Neural crest cell (in vitro differentiated cells): Measurements from ENCODE around the gene DND1. TPM values are rescaled to one million over a fixed set of nuclear protein-coding genes. Genes with fewer than 3 reads are reported as not detected.
"Not testable (repeated sequence)": the region's sequence is repeated elsewhere in the genome, so short reads cannot be mapped to it uniquely, and the experiment has no call there.

Experiments used
- DNase-seq: peaks from one replicate; pipeline ENCODE4 v3.0.0; 2021; ENCODE audit warnings: low read depth, mixed read lengths, low spot score
- H3K27ac Mint-ChIP-seq: one replicate; pipeline ENCODE4 v1.8.0; 2021; ENCODE audit warnings: mild to moderate bottlenecking, mixed read lengths; ENCODE audit not compliant: unreplicated experiment
- H3K27me3 Mint-ChIP-seq: 2 replicates; pipeline ENCODE4 v1.8.0; 2021; ENCODE audit warnings: low read depth, mild to moderate bottlenecking, mixed read lengths
- H3K36me3 Mint-ChIP-seq: 2 replicates; pipeline ENCODE4 v1.8.0; 2021; ENCODE audit warnings: low read depth, mild to moderate bottlenecking, mixed read lengths
- H3K4me1 Mint-ChIP-seq: 2 replicates; pipeline ENCODE4 v1.8.0; 2021; ENCODE audit warnings: mixed read lengths
- H3K4me3 Mint-ChIP-seq: one replicate; pipeline ENCODE4 v1.8.0; 2021; ENCODE audit warnings: mild to moderate bottlenecking, mixed read lengths
- H3K9me3 Mint-ChIP-seq: 2 replicates; pipeline ENCODE4 v1.8.0; 2021; ENCODE audit warnings: mixed read lengths
- total RNA-seq: library from RNA; stranded (reverse); gene quantifications from 2 replicates; pipeline ENCODE4 v1.2.1, GENCODE V29; 2021
- TF ChIP-seq, protein P1 (sequence below): fragments of 200-600 bp; sonication (generic); conservative IDR thresholded peaks from 2 replicates; pipeline ENCODE4 v1.5.0; 2021; ENCODE audit warnings: antibody characterized with exemption, mild to moderate bottlenecking

DND1 gene
- total RNA-seq, 1 donor from 2014 or later = 4.6 TPM

DNA sequence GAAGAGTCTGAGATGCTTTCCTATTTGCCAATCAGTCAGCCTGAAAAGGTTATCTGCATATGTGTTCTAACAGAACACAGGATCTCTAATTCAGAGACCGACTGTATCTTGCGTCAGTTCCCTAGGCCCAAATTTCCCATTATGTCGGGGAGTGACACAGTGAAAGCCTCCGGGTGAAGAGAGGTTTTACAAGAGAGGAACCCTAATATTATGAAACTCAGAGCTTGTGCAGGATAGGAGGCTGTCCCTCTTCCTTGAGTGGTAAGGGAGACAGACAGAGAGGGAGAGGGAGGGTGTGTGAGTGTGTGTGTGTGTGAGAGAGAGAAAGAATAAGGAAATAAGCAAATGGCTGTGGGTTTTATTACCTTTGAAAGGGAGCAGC, 42.3 kb downstream of the DND1 start:
- Mint-ChIP-seq H3K4me3 (no peak overlapping the region), H3K9me3 (peaks cover 7% of the 10 kb centered on the region), H3K27me3 (no peaks in the 10 kb centered on the region), H3K36me3 (peaks cover 16% of the 10 kb centered on the region), H3K27ac (peak overlapping the region; percentile 75), H3K4me1 (no peaks in the 10 kb centered on the region)
- no peak for DNase-seq
- TF ChIP-seq, protein P1, sequence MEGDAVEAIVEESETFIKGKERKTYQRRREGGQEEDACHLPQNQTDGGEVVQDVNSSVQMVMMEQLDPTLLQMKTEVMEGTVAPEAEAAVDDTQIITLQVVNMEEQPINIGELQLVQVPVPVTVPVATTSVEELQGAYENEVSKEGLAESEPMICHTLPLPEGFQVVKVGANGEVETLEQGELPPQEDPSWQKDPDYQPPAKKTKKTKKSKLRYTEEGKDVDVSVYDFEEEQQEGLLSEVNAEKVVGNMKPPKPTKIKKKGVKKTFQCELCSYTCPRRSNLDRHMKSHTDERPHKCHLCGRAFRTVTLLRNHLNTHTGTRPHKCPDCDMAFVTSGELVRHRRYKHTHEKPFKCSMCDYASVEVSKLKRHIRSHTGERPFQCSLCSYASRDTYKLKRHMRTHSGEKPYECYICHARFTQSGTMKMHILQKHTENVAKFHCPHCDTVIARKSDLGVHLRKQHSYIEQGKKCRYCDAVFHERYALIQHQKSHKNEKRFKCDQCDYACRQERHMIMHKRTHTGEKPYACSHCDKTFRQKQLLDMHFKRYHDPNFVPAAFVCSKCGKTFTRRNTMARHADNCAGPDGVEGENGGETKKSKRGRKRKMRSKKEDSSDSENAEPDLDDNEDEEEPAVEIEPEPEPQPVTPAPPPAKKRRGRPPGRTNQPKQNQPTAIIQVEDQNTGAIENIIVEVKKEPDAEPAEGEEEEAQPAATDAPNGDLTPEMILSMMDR = no peak

DNA sequence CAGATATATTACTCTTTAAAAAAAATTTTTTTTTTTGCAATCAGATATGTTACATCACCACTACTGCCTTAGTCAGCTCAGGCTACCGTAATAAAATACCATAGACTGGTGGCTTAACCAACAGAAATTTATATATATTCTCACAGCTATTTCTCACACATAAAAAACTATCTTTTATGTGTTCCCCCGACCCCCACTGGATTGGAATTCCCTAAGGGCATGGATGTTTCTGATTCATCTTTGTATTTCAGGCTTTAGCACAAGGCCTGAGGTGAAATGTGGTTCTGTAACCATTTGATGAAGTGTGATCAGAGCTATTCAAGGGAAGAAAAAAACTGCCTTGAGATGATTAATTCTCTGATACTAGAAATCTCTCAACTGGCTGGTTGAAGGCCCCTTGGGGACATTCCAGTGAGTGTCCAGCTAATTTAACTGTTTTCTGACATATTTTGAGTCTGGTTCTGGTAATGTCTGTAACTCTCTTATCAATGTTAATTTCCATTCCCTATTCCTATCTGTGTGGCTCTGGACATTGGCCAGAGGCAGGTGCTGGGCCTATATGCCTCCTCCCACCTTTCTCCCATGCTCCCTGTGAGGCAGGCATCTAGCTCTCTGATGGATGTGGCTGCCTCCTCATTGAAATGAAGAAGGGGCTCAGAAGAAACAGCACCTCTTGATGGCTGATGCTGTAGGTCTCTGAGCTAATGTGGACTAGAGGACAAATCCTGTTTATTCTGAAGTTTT, 42.9 kb downstream of the DND1 start:
- Mint-ChIP-seq H3K9me3 (peaks cover 10% of the 10 kb centered on the region), H3K4me1 (no peaks in the 10 kb centered on the region), H3K27me3 (peaks cover under 1% of the 10 kb centered on the region), H3K36me3 (peaks cover 16% of the 10 kb centered on the region), H3K27ac (peak overlapping the region; percentile 75), H3K4me3 (no peak overlapping the region)
- DNase-seq = no peak
- TF ChIP-seq, protein P1 = no peak

DNA sequence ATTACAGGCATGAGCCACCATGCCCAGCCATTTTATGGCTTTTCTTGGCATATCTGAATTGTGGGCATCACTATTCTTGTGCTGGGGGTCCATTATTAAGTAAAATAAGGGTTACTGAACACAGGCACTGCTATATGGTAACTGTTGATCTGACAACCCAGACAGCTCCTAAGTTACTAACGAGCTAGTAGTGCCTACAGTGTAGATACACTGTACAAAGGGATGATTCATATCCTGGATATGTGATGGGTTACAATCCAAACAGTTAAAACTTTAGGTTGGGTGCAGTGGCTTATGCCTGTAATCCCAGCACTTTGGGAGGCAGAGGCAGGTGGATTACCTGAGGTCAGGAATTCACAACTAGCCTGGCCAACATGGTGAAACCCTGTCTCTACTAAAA, 44.7 kb downstream of the DND1 start:
- no peak for DNase-seq
- no peak overlapping the region for H3K27ac Mint-ChIP-seq
- peaks cover 16% of the 10 kb centered on the region for H3K36me3 Mint-ChIP-seq
- TF ChIP-seq, protein P1 = no peak
- H3K4me3 Mint-ChIP-seq = no peak overlapping the region
- no peaks in the 10 kb centered on the region for H3K4me1 Mint-ChIP-seq
- peaks cover 13% of the 10 kb centered on the region for H3K9me3 Mint-ChIP-seq
- H3K27me3 Mint-ChIP-seq = peaks cover 4% of the 10 kb centered on the region

DNA sequence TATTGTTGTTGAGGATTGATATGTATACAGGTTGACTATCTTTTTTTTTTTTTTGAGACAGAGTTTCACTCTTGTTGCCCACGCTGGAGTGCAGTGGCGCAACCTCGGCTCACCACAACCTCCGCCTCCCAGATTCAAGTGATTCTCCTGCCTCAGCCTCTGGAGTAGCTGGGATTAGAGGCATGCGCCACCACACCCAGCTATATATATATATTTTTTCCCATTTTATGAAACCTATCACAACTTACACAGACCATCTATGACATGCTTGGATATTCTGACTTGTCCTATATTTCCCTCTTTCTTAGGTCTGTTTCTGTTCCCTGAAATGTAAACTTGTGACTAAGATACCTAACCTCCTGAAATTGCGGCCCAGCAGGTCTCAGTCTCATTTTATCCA, 45.4 kb downstream of the DND1 start:
- H3K4me1 Mint-ChIP-seq = no peaks in the 10 kb centered on the region
- peaks cover 7% of the 10 kb centered on the region for H3K27me3 Mint-ChIP-seq
- no peak overlapping the region for H3K27ac Mint-ChIP-seq
- DNase-seq = no peak
- H3K4me3 Mint-ChIP-seq = no peak overlapping the region
- peaks cover 16% of the 10 kb centered on the region for H3K36me3 Mint-ChIP-seq
- TF ChIP-seq, protein P1 = no peak
- peaks cover 13% of the 10 kb centered on the region for H3K9me3 Mint-ChIP-seq

DNA sequence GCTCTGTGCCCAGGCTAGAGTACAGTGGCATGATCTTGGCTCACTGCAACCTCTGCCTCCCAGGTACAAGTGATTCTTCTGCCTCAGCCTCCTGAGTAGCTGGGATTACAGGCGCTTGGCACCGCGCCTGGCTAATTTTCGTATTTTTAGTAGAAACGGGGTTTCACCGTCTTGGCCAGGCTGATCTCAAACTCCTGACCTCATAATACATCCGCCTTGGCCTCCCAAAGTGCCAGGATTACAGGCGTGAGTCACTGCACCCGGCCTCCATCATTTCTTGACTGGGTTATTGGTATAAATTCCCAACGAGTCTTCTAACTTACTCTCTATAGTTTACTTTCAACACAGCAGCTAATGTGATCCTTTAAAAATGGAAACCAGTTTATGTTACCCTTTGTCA, 48.5 kb downstream of the DND1 start:
- H3K4me1 Mint-ChIP-seq, DNase-seq, H3K36me3 Mint-ChIP-seq, H3K4me3 Mint-ChIP-seq, H3K27ac Mint-ChIP-seq: not testable (repeated sequence)
- H3K27me3 Mint-ChIP-seq = peaks cover 31% of the 10 kb centered on the region
- H3K9me3 Mint-ChIP-seq = peaks cover 16% of the 10 kb centered on the region

DNA sequence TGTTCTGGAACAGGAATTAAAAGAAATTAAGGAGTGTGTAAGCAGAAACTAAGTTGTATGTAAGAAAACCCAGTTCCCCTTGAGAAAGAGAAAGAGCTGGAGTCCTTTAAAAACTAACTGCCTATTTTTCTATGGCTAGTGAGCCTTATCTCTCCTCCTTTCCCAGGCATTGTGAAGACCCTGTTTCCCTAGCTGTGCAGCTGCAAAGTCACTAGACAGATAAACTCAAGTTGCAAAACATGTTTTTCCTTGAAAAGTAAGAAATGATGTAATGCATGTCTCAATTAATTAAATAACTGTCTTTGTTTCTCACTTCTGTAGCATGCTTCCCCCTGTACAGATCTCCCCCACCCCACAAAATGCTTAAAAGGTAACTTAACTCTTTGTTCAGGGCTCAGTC, 50.3 kb downstream of the DND1 start:
- H3K36me3 Mint-ChIP-seq, H3K4me1 Mint-ChIP-seq, H3K4me3 Mint-ChIP-seq, DNase-seq, H3K27ac Mint-ChIP-seq: not testable (repeated sequence)
- peaks cover 22% of the 10 kb centered on the region for H3K9me3 Mint-ChIP-seq
- H3K27me3 Mint-ChIP-seq = peaks cover 48% of the 10 kb centered on the region
